K562 (cell line): ENCODE results near the gene SCN2B. TPM values are rescaled to one million over a fixed set of nuclear protein-coding genes. Genes with fewer than 3 reads are reported as not detected.

Experiments used
- ADNP ChIP-seq: fragments of 200-800 bp; sonication (Bioruptor generic); IDR thresholded peaks from 2 replicates; pipeline ENCODE4 v1.6.1; 2016; ENCODE audit warnings: missing genetic modification characterization, missing compliant biosample characterization
- KLF1 ChIP-seq: fragments of 450-650 bp; IDR thresholded peaks from 2 replicates; pipeline ENCODE4 v1.6.1; 2016; ENCODE audit warnings: missing genetic modification characterization, missing compliant biosample characterization
- MCM2 ChIP-seq: fragments of 450-650 bp; IDR thresholded peaks from 2 replicates; pipeline ENCODE4 v1.6.1; 2017; ENCODE audit warnings: low read depth, mild to moderate bottlenecking
- MYNN ChIP-seq, 2 experiments: sonication (generic); formaldehyde crosslinking in 1 of 2; IDR thresholded peaks; 2 replicates each; pipeline versions ENCODE4 v1.5.0 to v1.6.1; 2016 to 2020; ENCODE audit warnings: antibody characterized with exemption in 1 of 2, missing genetic modification reagents in 1 of 2
- PHF21A ChIP-seq: fragments of 450-650 bp; IDR thresholded peaks from 2 replicates; pipeline ENCODE4 v1.6.1; 2017; ENCODE audit warnings: low read depth, borderline replicate concordance
- POLR2AphosphoS5 ChIP-seq: IDR thresholded peaks from 2 replicates; pipeline ENCODE4 v1.6.1; 2011; ENCODE audit warnings: mild to moderate bottlenecking, low read depth, low read length, moderate library complexity; ENCODE audit not compliant: control insufficient read depth, insufficient read depth
- SUPT5H ChIP-seq: fragments of 450-650 bp; IDR thresholded peaks from 2 replicates; pipeline ENCODE4 v1.6.1; 2016
- TCF3 ChIP-seq: sonication (generic); formaldehyde crosslinking; IDR thresholded peaks from 2 replicates; pipeline ENCODE4 v1.4.0; 2020; ENCODE audit warnings: mild to moderate bottlenecking, missing genetic modification reagents
- U2AF1 ChIP-seq: fragments of 200-400 bp; formaldehyde crosslinking; optimal IDR thresholded peaks from 2 replicates; pipeline ENCODE3; 2017; ENCODE audit warnings: mild to moderate bottlenecking, low read depth, low read length, moderate library complexity
- ZBTB40 ChIP-seq, 2 experiments: fragments of 450-650 bp in 1 of 2; sonication (generic) in 1 of 2; formaldehyde crosslinking in 1 of 2; IDR thresholded peaks; 2 replicates each; pipeline versions ENCODE4 v1.7.1 to v1.9.0; 2016 to 2022; ENCODE audit warnings: inconsistent platforms in 1 of 2, mild to moderate bottlenecking in 1 of 2, missing genetic modification reagents in 1 of 2
- ZNF232 ChIP-seq: sonication (generic); formaldehyde crosslinking; IDR thresholded peaks from 2 replicates; pipeline ENCODE4 v1.8.0; 2022; ENCODE audit warnings: mild to moderate bottlenecking, missing genetic modification reagents
- polyA plus RNA-seq, 8 experiments: library from polyadenylated mRNA; depleted of rRNA in 4 of 8; stranded (reverse) in 5 of 8; unstranded in 3 of 8; fragments of >200 nt; fragmentation: Nextera tagmentation in 2 of 8; fragmentation: Illumina TruSeq in 1 of 8; extraction: Ambion mirVana in 2 of 8; extraction: Trizol in 1 of 8; gene quantifications; 2 replicates each; pipeline versions ENCODE4 v1.2.1 to v1.2.3, GENCODE V29; 2011 to 2014; ENCODE audit warnings: inconsistent platforms in 1 of 8, missing spikeins in 1 of 8
- total RNA-seq, 7 experiments: library from RNA; depleted of rRNA in 6 of 7; stranded (reverse); fragments of >200 nt in 6 of 7; fragmentation: Illumina TruSeq in 2 of 7; extraction: Trizol in 2 of 7; gene quantifications; 2 replicates each; pipeline versions ENCODE4 v1.2.1 to v1.2.3, GENCODE V29; 2011 to 2021; ENCODE audit warnings: low replicate concordance in 1 of 7

Gene SCN2B
- total and polyA plus RNA-seq, 9 of the 15 experiments (the other 6 are each of a cell fraction or from before 2014, with no cell fraction given), result not detected

- TF ChIP-seq ZBTB40 (IDR thresholded peaks at IDR 0.05), result 0 out of 2 replicates have a peak, but pooled peaks have one; percentile 31
- TF ChIP-seq ZBTB40 (CRISPR knock-in tag; IDR thresholded peaks at IDR 0.05), result no peak
- TF ChIP-seq MCM2, result no peak
- no peak for TF ChIP-seq U2AF1
- TF ChIP-seq POLR2AphosphoS5, result no peak
- no peak for TF ChIP-seq PHF21A
- no peak for TF ChIP-seq KLF1 (tag)
- 0 out of 2 replicates have a peak, but pooled peaks have one; percentile 54 for TF ChIP-seq ADNP
- TF ChIP-seq MYNN (IDR thresholded peaks at IDR 0.05), result no peak
- no peak for TF ChIP-seq MYNN (CRISPR knock-in tag; IDR thresholded peaks at IDR 0.05)
- no peak for TF ChIP-seq SUPT5H
- TF ChIP-seq ZNF232 (CRISPR knock-in tag), result no peak
- TF ChIP-seq TCF3, result no peak
Measured at GRCh38 chr11:118212781-118213191, 36.3 kb upstream of the SCN2B start (continued).
